K562 (cell line): ENCODE results near the gene TARBP2. TPM values are rescaled to one million over a fixed set of nuclear protein-coding genes. Genes with fewer than 3 reads are reported as not detected.

Source experiments
- CXXC5 ChIP-seq: fragments of 250-450 bp; sonication (Bioruptor Pico); IDR thresholded peaks from 2 replicates; pipeline ENCODE4 v1.8.0; 2022; ENCODE audit warnings: inconsistent platforms, mild to moderate bottlenecking, moderate library complexity
- ESRRA ChIP-seq: fragments of 450-650 bp; IDR thresholded peaks from 2 replicates; pipeline ENCODE4 v1.6.1; 2014; ENCODE audit warnings: low read depth, mild to moderate bottlenecking, moderate library complexity, borderline replicate concordance
- IFI16 ChIP-seq: fragments of 250-450 bp; sonication (Bioruptor Pico); IDR thresholded peaks from 2 replicates; pipeline ENCODE4 v2.1.2; 2022; ENCODE audit warnings: mild to moderate bottlenecking, inconsistent platforms
- LARP7 ChIP-seq: fragments of 450-650 bp; IDR thresholded peaks from 2 replicates; pipeline ENCODE4 v1.6.1; 2016
- MCM3 ChIP-seq: fragments of 450-650 bp; IDR thresholded peaks from 2 replicates; pipeline ENCODE4 v1.6.1; 2016
- NFXL1 ChIP-seq: fragments of 450-650 bp; formaldehyde crosslinking; IDR thresholded peaks from 2 replicates; pipeline ENCODE4 v1.4.0; 2021; ENCODE audit warnings: mild to moderate bottlenecking
- PBX2 ChIP-seq, 2 experiments: IDR thresholded peaks in 1 of 2; conservative IDR thresholded peaks in 1 of 2; 2 replicates each; pipeline ENCODE4 v1.6.1; 2016; ENCODE audit warnings: low read depth in 2 of 2, mild to moderate bottlenecking in 1 of 2, missing compliant biosample characterization in 1 of 2, missing genetic modification characterization in 1 of 2, moderate library complexity in 1 of 2
- POLR2A ChIP-seq: fragments of 450-650 bp; conservative IDR thresholded peaks from 2 replicates; pipeline ENCODE4 v1.6.1; 2016
- PTTG1 ChIP-seq: fragments of 450-650 bp; IDR thresholded peaks from 2 replicates; pipeline ENCODE4 v1.6.1; 2016; ENCODE audit warnings: low read depth, mild to moderate bottlenecking, missing genetic modification characterization, missing compliant biosample characterization
- RNF2 ChIP-seq: sonication (generic); IDR thresholded peaks from 2 replicates; pipeline ENCODE4 v1.6.1; 2016
- SMARCE1 ChIP-seq: fragments of 450-650 bp; IDR thresholded peaks from 2 replicates; pipeline ENCODE4 v1.7.1; 2016; ENCODE audit warnings: mild to moderate bottlenecking
- SP1 ChIP-seq: sonication (generic); formaldehyde crosslinking; IDR thresholded peaks from 2 replicates; pipeline ENCODE4 v1.8.1; 2022; ENCODE audit warnings: mild to moderate bottlenecking, missing genetic modification reagents
- TCFL5 ChIP-seq: fragments of 250-450 bp; sonication (Bioruptor Pico); conservative IDR thresholded peaks from 2 replicates; pipeline ENCODE4 v1.6.1; 2021; ENCODE audit warnings: mild to moderate bottlenecking, moderate library complexity, matching md5 sums
- ZHX1 ChIP-seq: fragments of 150-350 bp; conservative IDR thresholded peaks from 2 replicates; pipeline ENCODE4 v1.6.1; 2014; ENCODE audit warnings: low read length
- ZNF407 ChIP-seq: fragments of 450-650 bp; IDR thresholded peaks from 2 replicates; pipeline ENCODE4 v1.6.1; 2016; ENCODE audit warnings: low read depth
- ZNF444 ChIP-seq: fragments of 250-450 bp; sonication (Bioruptor Pico); IDR thresholded peaks from 2 replicates; pipeline ENCODE4 v1.4.0; 2020; ENCODE audit warnings: mild to moderate bottlenecking, moderate library complexity
- ZNF507 ChIP-seq: conservative IDR thresholded peaks from 2 replicates; pipeline ENCODE4 v1.6.1; 2017; ENCODE audit warnings: missing genetic modification characterization, missing compliant biosample characterization
- polyA plus RNA-seq, 8 experiments: library from polyadenylated mRNA; depleted of rRNA in 4 of 8; stranded (reverse) in 5 of 8; unstranded in 3 of 8; fragments of >200 nt; fragmentation: Nextera tagmentation in 2 of 8; fragmentation: Illumina TruSeq in 1 of 8; extraction: Ambion mirVana in 2 of 8; extraction: Trizol in 1 of 8; gene quantifications; 2 replicates each; pipeline versions ENCODE4 v1.2.1 to v1.2.3, GENCODE V29; 2011 to 2014; ENCODE audit warnings: inconsistent platforms in 1 of 8, missing spikeins in 1 of 8
- total RNA-seq, 7 experiments: library from RNA; depleted of rRNA in 6 of 7; stranded (reverse); fragments of >200 nt in 6 of 7; fragmentation: Illumina TruSeq in 2 of 7; extraction: Trizol in 2 of 7; gene quantifications; 2 replicates each; pipeline versions ENCODE4 v1.2.1 to v1.2.3, GENCODE V29; 2011 to 2021; ENCODE audit warnings: low replicate concordance in 1 of 7

The TARBP2 gene
- total and polyA plus RNA-seq, 9 of the 15 experiments (the other 6 are each of a cell fraction or from before 2014, with no cell fraction given), result 5.6 to 69.0 (median 44.6) TPM

GRCh38 chr12:53501615-53502181 is 615 bp downstream of the TARBP2 start (continued):
- TF ChIP-seq ZHX1 (0 out of 2 replicates have a peak, but pooled peaks have one; percentile 53), TCFL5 (no peak), CXXC5 (CRISPR knock-in tag) (no peak), LARP7 (no peak), PTTG1 (tag) (no peak), NFXL1 (CRISPR knock-in tag) (no peak), ZNF507 (no peak), PBX2 (CRISPR knock-in tag; IDR thresholded peaks at IDR 0.05; ENCODE audit: low read depth) (no peak), PBX2 (tag; conservative IDR thresholded peaks at IDR 0.05; ENCODE audit: low read depth) (no peak), ZNF444 (CRISPR knock-in tag) (no peak), RNF2 (no peak), ZNF407 (no peak), ESRRA (no peak), MCM3 (no peak), IFI16 (CRISPR knock-in tag) (no peak), SMARCE1 (0 out of 2 replicates have a peak, but pooled peaks have one; percentile 14), POLR2A (no peak), SP1 (CRISPR knock-in tag) (no peak)
